ENCODE results near the gene NCOA4. TPM values are rescaled to one million over a fixed set of nuclear protein-coding genes. Genes with fewer than 3 reads are reported as not detected.

NCOA4 gene
- total RNA-seq, 2 experiments from 2014 or later, result 71.1 to 78.8 TPM

GRCh38 chr10:46064269-46064817 lies 33.9 kb upstream of the NCOA4 start:
- Histone ChIP-seq H3K79me2 (ENCODE audit: insufficient read depth, low read depth, low read length) (no peaks in the 10 kb centered on the region), H2AFZ (ENCODE audit: low read length) (no peak overlapping the region), H3K4me3 (ENCODE audit: low read depth, low read length, poor library complexity, severe bottlenecking) (no peak overlapping the region), H4K20me1 (ENCODE audit: insufficient read depth, low read length) (no peaks in the 10 kb centered on the region), H3K27ac (ENCODE audit: low read depth, low read length, poor library complexity, severe bottlenecking) (no peak overlapping the region), H3K9me2 (ENCODE audit: insufficient read depth, low read length) (no peaks in the 10 kb centered on the region), H3K9me3 (ENCODE audit: low read length) (no peaks in the 10 kb centered on the region), H3K4me2 (ENCODE audit: low read length) (no peak overlapping the region), H3K4me1 (ENCODE audit: insufficient read depth, low read length, poor library complexity, severe bottlenecking) (no peaks in the 10 kb centered on the region), H3K36me3 (ENCODE audit: insufficient read depth, low read length) (no peaks in the 10 kb centered on the region)
- TF ChIP-seq EZH2phosphoT487 (IDR thresholded peaks at IDR 0.05; ENCODE audit: borderline replicate concordance, low read depth, low read length) (no peak), CTCF (conservative IDR thresholded peaks at IDR 0.05; ENCODE audit: low read length) (no peak)
- ChIA-PET POLR2A (no interaction called here), CTCF (ENCODE audit: unreplicated experiment) (no interaction called here)
- intact Hi-C loops (cut with micrococcal nuclease; ENCODE audit: unreplicated experiment), result no loop called here
- no TSS peak for BruUV-seq (replicated peaks)
- no peak for DNase-seq (ENCODE audit: low spot score)

GRCh38 chr10:46062723-46063428 lies 32.5 kb upstream of the NCOA4 start:
- H2AFZ ChIP-seq (ENCODE audit: low read length), result no peak overlapping the region
- H3K4me1 ChIP-seq (ENCODE audit: insufficient read depth, low read length, poor library complexity, severe bottlenecking), result no peaks in the 10 kb centered on the region
- POLR2A ChIA-PET, result no interaction called here

More at GRCh38 chr10:46062723-46063428, 32.5 kb upstream of the NCOA4 start:
- H4K20me1 ChIP-seq (ENCODE audit: insufficient read depth, low read length), result no peaks in the 10 kb centered on the region
- H3K79me2 ChIP-seq (ENCODE audit: insufficient read depth, low read depth, low read length), result no peaks in the 10 kb centered on the region
- H3K4me2 ChIP-seq (ENCODE audit: low read length), result no peak overlapping the region
- no peaks in the 10 kb centered on the region for H3K36me3 ChIP-seq (ENCODE audit: insufficient read depth, low read length)
- no peaks in the 10 kb centered on the region for H3K9me3 ChIP-seq (ENCODE audit: low read length)
- no peak overlapping the region for H3K27ac ChIP-seq (ENCODE audit: low read depth, low read length, poor library complexity, severe bottlenecking)
- CTCF ChIA-PET (ENCODE audit: unreplicated experiment), result no interaction called here
- intact Hi-C loops (cut with micrococcal nuclease; ENCODE audit: unreplicated experiment), result no loop called here
- H3K4me3 ChIP-seq (ENCODE audit: low read depth, low read length, poor library complexity, severe bottlenecking), result no peak overlapping the region
- TF ChIP-seq CTCF (conservative IDR thresholded peaks at IDR 0.05; ENCODE audit: low read length), result no peak
- no peak for TF ChIP-seq EZH2phosphoT487 (IDR thresholded peaks at IDR 0.05; ENCODE audit: borderline replicate concordance, low read depth, low read length)
- no peaks in the 10 kb centered on the region for H3K9me2 ChIP-seq (ENCODE audit: insufficient read depth, low read length)
- no TSS peak for BruUV-seq (replicated peaks)
- no peak for DNase-seq (ENCODE audit: low spot score)
